NOMO-1 treated with DMSO at 0.1 percent for 48 hours (cell line): Measurements from ENCODE around the gene VN1R2.
"Not testable (repeated sequence)": the region's sequence is repeated elsewhere in the genome, so short reads cannot be mapped to it uniquely, and the experiment has no call there.

ENCODE experiments used
- DNase-seq: peaks from one replicate; lab custom pipeline; 2025; ENCODE audit not compliant: unreplicated experiment; lab: John Stamatoyannopoulos, UW

Gene VN1R2

GRCh38 chr19:53257715-53258342, at the start of gene VN1R2:
Gene VN1R2, plus strand, starts transcription at chr19:53258292. Its CDS starts 84 bp downstream, at chr19:53258376.
- not testable (repeated sequence) for DNase-seq

GRCh38 chr19:53211554-53211953, 46.5 kb upstream of the VN1R2 start:
- DNase-seq = not testable (repeated sequence)

GRCh38 chr19:53212703-53213320, 45.3 kb upstream of the VN1R2 start:
- no peak for DNase-seq

GRCh38 chr19:53222716-53223115, 35.4 kb upstream of the VN1R2 start:
- DNase-seq = not testable (repeated sequence)

GRCh38 chr19:53224606-53225005, 33.5 kb upstream of the VN1R2 start:
- no peak for DNase-seq

GRCh38 chr19:53237114-53237777, 20.8 kb upstream of the VN1R2 start:
- DNase-seq = no peak

GRCh38 chr19:53246498-53246897, 11.6 kb upstream of the VN1R2 start:
- peak; percentile 40 for DNase-seq

- no peak for DNase-seq
Observed at GRCh38 chr19:53254411-53255341, 3.4 kb upstream of the VN1R2 start, which contains the start of gene ZNF677. Gene ZNF677, minus strand, starts transcription at chr19:53254873. Its CDS starts 3,323 bp downstream, at chr19:53251550.

GRCh38 chr19:53267623-53268022, 9.5 kb downstream of the VN1R2 start, which contains the start of gene VN1R4:
Gene VN1R4, minus strand, starts transcription at chr19:53267723. Its CDS starts 58 bp downstream, at chr19:53267665.
- DNase-seq = not testable (repeated sequence)

- not testable (repeated sequence) for DNase-seq
Observed at GRCh38 chr19:53269861-53270260, 11.8 kb downstream of the VN1R2 start.

GRCh38 chr19:53272044-53272443, 14.0 kb downstream of the VN1R2 start:
- DNase-seq = no peak

GRCh38 chr19:53275480-53275879, 17.4 kb downstream of the VN1R2 start:
- DNase-seq = no peak

- DNase-seq = not testable (repeated sequence)
Observed at GRCh38 chr19:53281947-53282346, 23.9 kb downstream of the VN1R2 start.

- DNase-seq = no peak
Observed at GRCh38 chr19:53285087-53285486, 27.0 kb downstream of the VN1R2 start.

- DNase-seq = no peak
Observed at GRCh38 chr19:53290758-53291549, 32.9 kb downstream of the VN1R2 start.

GRCh38 chr19:53294786-53295441, 36.8 kb downstream of the VN1R2 start:
- DNase-seq = no peak

GRCh38 chr19:53301341-53301740, 43.2 kb downstream of the VN1R2 start:
- not testable (repeated sequence) for DNase-seq

- no peak for DNase-seq
Observed at GRCh38 chr19:53308339-53308811, 50.3 kb downstream of the VN1R2 start.
